GM21786 (cell line): ENCODE results near the gene WARS2.
A peak's percentile ranks its signal among the peaks of the same experiment; 100 is the strongest.
"Not testable (repeated sequence)": the region's sequence is repeated elsewhere in the genome, so short reads cannot be mapped to it uniquely, and the experiment has no call there.

Experiments used
- ATAC-seq: cut with Tn5 transposase; IDR thresholded peaks from one replicate; pipeline ENCODE4 v1.9.1; 2021; ENCODE audit not compliant: unreplicated experiment

The WARS2 gene

GRCh38 chr1:119141020-119141424 lies 569 bp upstream of the WARS2 start:
- ATAC-seq = no peak

- ATAC-seq = peak; percentile 26
Measured at GRCh38 chr1:119139857-119140176, 636 bp downstream of the WARS2 start.

GRCh38 chr1:119139403-119139802 lies 1.1 kb downstream of the WARS2 start:
- ATAC-seq = no peak

- ATAC-seq = no peak
Measured at GRCh38 chr1:119136401-119136800, 4.1 kb downstream of the WARS2 start.

GRCh38 chr1:119133987-119134386 lies 6.5 kb downstream of the WARS2 start:
- ATAC-seq = no peak

GRCh38 chr1:119132179-119132578 lies 8.3 kb downstream of the WARS2 start:
- ATAC-seq = no peak

- no peak for ATAC-seq
Measured at GRCh38 chr1:119125874-119126273, 14.6 kb downstream of the WARS2 start.

GRCh38 chr1:119124764-119125163 lies 15.7 kb downstream of the WARS2 start:
- no peak for ATAC-seq

- not testable (repeated sequence) for ATAC-seq
Measured at GRCh38 chr1:119121872-119122271, 18.6 kb downstream of the WARS2 start.

- ATAC-seq = no peak
Measured at GRCh38 chr1:119116725-119117124, 23.7 kb downstream of the WARS2 start.

- no peak for ATAC-seq
Measured at GRCh38 chr1:119115736-119116135, 24.7 kb downstream of the WARS2 start.

- ATAC-seq = no peak
Measured at GRCh38 chr1:119115311-119115710, 25.1 kb downstream of the WARS2 start.

- no peak for ATAC-seq
Measured at GRCh38 chr1:119114786-119115185, 25.7 kb downstream of the WARS2 start.

- ATAC-seq = no peak
Measured at GRCh38 chr1:119112791-119113190, 27.7 kb downstream of the WARS2 start.

- ATAC-seq = no peak
Measured at GRCh38 chr1:119112244-119112643, 28.2 kb downstream of the WARS2 start.

GRCh38 chr1:119108988-119109387 lies 31.5 kb downstream of the WARS2 start:
- no peak for ATAC-seq

- ATAC-seq = no peak
Measured at GRCh38 chr1:119103764-119104163, 36.7 kb downstream of the WARS2 start.

GRCh38 chr1:119102051-119102450 lies 38.4 kb downstream of the WARS2 start:
- ATAC-seq = no peak

- ATAC-seq = no peak
Measured at GRCh38 chr1:119101563-119101962, 38.9 kb downstream of the WARS2 start.

GRCh38 chr1:119099775-119100174 lies 40.7 kb downstream of the WARS2 start:
- ATAC-seq = no peak

- no peak for ATAC-seq
Measured at GRCh38 chr1:119097380-119097779, 43.1 kb downstream of the WARS2 start.

- no peak for ATAC-seq
Measured at GRCh38 chr1:119093721-119094120, 46.7 kb downstream of the WARS2 start.

- no peak for ATAC-seq
Measured at GRCh38 chr1:119091618-119092017, 48.8 kb downstream of the WARS2 start.

GRCh38 chr1:119090250-119090649 lies 50.2 kb downstream of the WARS2 start:
- no peak for ATAC-seq
